Measurements from ENCODE around the gene GUCY2C.

GUCY2C gene

DNA sequence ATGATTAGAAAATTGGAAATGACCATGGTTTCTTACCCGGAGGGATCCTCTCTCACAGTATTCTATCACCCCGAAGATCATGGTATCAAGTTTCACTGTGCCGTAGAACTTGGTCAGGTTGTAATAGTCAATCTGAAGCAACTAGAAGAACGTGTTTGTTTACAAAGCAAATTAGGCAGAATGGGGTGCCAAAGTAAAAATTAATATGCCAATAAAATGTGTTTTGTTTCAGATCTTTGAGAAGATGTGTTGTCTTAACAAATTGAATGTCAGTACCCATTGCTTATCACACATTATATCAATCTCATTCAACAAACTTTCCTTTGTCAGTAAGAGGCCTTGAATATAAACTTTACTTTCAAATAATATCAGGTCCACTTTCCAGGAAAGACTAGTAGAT is 45.0 kb downstream of the GUCY2C start:
- H3K27ac ChIP-seq (replicated peaks): no peak overlapping the region
- no peaks in the 10 kb centered on the region for H3K27me3 ChIP-seq (ENCODE audit: insufficient read depth, poor library complexity, severe bottlenecking)
- no peak for DNase-seq (ENCODE audit: low read depth in 1 of 2, low spot score in 1 of 2)
- TF ChIP-seq SPI1 (IDR thresholded peaks at IDR 0.05; ENCODE audit: borderline replicate concordance, low read depth) (no peak), GABPA (IDR thresholded peaks at IDR 0.05; ENCODE audit: low read depth) (no peak), POLR2AphosphoS5 (IDR thresholded peaks at IDR 0.05; ENCODE audit: low read depth) (no peak), CTCF (IDR thresholded peaks at IDR 0.05; ENCODE audit: insufficient read depth, low read length) (no peak)
- TF ChIP-seq, protein P1, sequence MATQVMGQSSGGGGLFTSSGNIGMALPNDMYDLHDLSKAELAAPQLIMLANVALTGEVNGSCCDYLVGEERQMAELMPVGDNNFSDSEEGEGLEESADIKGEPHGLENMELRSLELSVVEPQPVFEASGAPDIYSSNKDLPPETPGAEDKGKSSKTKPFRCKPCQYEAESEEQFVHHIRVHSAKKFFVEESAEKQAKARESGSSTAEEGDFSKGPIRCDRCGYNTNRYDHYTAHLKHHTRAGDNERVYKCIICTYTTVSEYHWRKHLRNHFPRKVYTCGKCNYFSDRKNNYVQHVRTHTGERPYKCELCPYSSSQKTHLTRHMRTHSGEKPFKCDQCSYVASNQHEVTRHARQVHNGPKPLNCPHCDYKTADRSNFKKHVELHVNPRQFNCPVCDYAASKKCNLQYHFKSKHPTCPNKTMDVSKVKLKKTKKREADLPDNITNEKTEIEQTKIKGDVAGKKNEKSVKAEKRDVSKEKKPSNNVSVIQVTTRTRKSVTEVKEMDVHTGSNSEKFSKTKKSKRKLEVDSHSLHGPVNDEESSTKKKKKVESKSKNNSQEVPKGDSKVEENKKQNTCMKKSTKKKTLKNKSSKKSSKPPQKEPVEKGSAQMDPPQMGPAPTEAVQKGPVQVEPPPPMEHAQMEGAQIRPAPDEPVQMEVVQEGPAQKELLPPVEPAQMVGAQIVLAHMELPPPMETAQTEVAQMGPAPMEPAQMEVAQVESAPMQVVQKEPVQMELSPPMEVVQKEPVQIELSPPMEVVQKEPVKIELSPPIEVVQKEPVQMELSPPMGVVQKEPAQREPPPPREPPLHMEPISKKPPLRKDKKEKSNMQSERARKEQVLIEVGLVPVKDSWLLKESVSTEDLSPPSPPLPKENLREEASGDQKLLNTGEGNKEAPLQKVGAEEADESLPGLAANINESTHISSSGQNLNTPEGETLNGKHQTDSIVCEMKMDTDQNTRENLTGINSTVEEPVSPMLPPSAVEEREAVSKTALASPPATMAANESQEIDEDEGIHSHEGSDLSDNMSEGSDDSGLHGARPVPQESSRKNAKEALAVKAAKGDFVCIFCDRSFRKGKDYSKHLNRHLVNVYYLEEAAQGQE (IDR thresholded peaks at IDR 0.05; ENCODE audit: insufficient replicate concordance, low read depth): no peak
- no peak overlapping the region for H3K4me3 ChIP-seq (replicated peaks; ENCODE audit: insufficient read depth, low read length)

- TF ChIP-seq, protein P1 (IDR thresholded peaks at IDR 0.05; ENCODE audit: insufficient replicate concordance, low read depth): no peak
- TF ChIP-seq CTCF (IDR thresholded peaks at IDR 0.05; ENCODE audit: insufficient read depth, low read length) (no peak), GABPA (IDR thresholded peaks at IDR 0.05; ENCODE audit: low read depth) (no peak), POLR2AphosphoS5 (IDR thresholded peaks at IDR 0.05; ENCODE audit: low read depth) (no peak), SPI1 (IDR thresholded peaks at IDR 0.05; ENCODE audit: borderline replicate concordance, low read depth) (no peak)
- DNase-seq (ENCODE audit: low read depth in 1 of 2, low spot score in 1 of 2): no peak
- Histone ChIP-seq H3K27ac (replicated peaks) (no peak overlapping the region), H3K4me3 (replicated peaks; ENCODE audit: insufficient read depth, low read length) (no peak overlapping the region), H3K27me3 (ENCODE audit: insufficient read depth, poor library complexity, severe bottlenecking) (no peaks in the 10 kb centered on the region)
Observed at GRCh38 chr12:14650789-14651188, 45.6 kb downstream of the GUCY2C start.

DNA sequence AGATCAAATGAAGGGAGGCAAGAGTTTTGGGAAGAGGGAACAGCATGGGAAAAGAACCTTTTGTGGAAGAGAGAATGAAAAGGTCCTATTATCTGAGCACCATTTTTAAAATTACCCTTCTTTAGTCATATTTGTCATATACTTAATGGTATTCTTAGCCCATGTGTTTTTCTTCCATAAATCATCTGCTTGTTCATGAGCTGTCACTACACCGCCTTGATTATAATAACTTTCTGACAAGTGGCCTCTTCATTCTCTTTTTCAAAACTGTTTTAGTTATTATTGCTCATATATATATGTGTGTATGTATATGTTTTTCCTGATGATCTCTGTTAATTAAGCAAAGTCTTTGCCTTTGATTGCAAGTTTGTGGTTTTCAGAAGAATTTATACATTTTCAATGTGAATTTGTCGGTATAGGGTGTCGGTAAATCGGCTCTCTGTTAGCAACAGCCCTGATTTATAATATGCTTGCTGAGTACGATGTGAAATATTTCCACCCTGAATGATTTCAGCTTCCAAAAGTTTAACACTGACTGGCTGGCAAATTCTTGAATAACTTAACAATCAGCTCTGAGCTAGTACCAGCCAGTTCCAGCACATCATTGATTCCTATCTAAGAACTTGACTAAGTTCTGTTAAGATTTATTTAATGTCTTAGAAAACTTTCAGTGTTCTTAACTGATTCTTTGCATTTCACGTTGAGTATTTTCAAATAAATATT is 49.2 kb downstream of the GUCY2C start:
- no peak overlapping the region for H3K27ac ChIP-seq (replicated peaks)
- no peak overlapping the region for H3K4me3 ChIP-seq (replicated peaks; ENCODE audit: insufficient read depth, low read length)
- TF ChIP-seq, protein P1 (IDR thresholded peaks at IDR 0.05; ENCODE audit: insufficient replicate concordance, low read depth): no peak
- TF ChIP-seq SPI1 (IDR thresholded peaks at IDR 0.05; ENCODE audit: borderline replicate concordance, low read depth): no peak
- TF ChIP-seq POLR2AphosphoS5 (IDR thresholded peaks at IDR 0.05; ENCODE audit: low read depth): no peak
- no peak for TF ChIP-seq CTCF (IDR thresholded peaks at IDR 0.05; ENCODE audit: insufficient read depth, low read length)
- no peak for TF ChIP-seq GABPA (IDR thresholded peaks at IDR 0.05; ENCODE audit: low read depth)
- no peak for DNase-seq (ENCODE audit: low read depth in 1 of 2, low spot score in 1 of 2)
- peaks cover 4% of the 10 kb centered on the region for H3K27me3 ChIP-seq (ENCODE audit: insufficient read depth, poor library complexity, severe bottlenecking)
